GM12878 (cell line): Measurements from ENCODE around the gene SLC12A2. TPM values are rescaled to one million over a fixed set of nuclear protein-coding genes. Genes with fewer than 3 reads are reported as not detected.

ENCODE experiments used
- ATAC-seq: fragments of 200-7000 bp; cut with Tn5 transposase; 3 replicates; pipeline ENCODE4 v1.9.1; 2020; ENCODE audit warnings: mild to moderate bottlenecking, moderate library complexity
- BruUV-seq: library from RNA; stranded (reverse); fragments of 400-500 nt; replicated peaks from 2 replicates; lab custom pipeline; 2021; lab: Mats Ljungman, UMichigan
- CTCF ChIA-PET: fragments of 300-600 bp; sonication (Branson Sonifier 250); formaldehyde crosslinking; extraction: SDS; loops from one replicate; lab custom pipeline; 2021; ENCODE audit warnings: inconsistent platforms; lab: Yijun Ruan, JAX
- POLR2A ChIA-PET: fragments of 350-600 bp; formaldehyde crosslinking; extraction: SDS; loops from one replicate; lab custom pipeline; 2021; ENCODE audit warnings: inconsistent platforms; lab: Charles Lee
- RAD21 ChIA-PET: fragments of 300-600 bp; sonication (Branson Sonifier 250); formaldehyde crosslinking; loops from one replicate; lab custom pipeline; 2023; ENCODE audit warnings: antibody characterized with exemption; ENCODE audit not compliant: unreplicated experiment; lab: Charles Lee
- SMC1A ChIA-PET: fragments of 300-600 bp; sonication (Branson Sonifier 250); formaldehyde crosslinking; loops from one replicate; lab custom pipeline; 2023; ENCODE audit not compliant: unreplicated experiment, uncharacterized antibody; lab: Charles Lee
- DNase-seq: peaks from one replicate; pipeline ENCODE4 v3.0.0-alpha.2; 2011; ENCODE audit warnings: low read depth, low spot score
- FAIRE-seq: peaks from 3 replicates; lab custom pipeline; 2011; peaks lifted over from hg19 to GRCh38; lab: Jason Lieb, UNC
- H2AFZ ChIP-seq: 2 replicates; pipeline ENCODE4 v1.6.0; 2011; ENCODE audit warnings: low read depth, low read length, control low read depth; ENCODE audit not compliant: control insufficient read depth
- H3K27ac ChIP-seq: 2 replicates; pipeline ENCODE4 v1.5.1; 2011; ENCODE audit warnings: control low read depth; ENCODE audit not compliant: control insufficient read depth, insufficient read depth
- H3K27me3 ChIP-seq, 2 experiments: replicated peaks in 1 of 2; 2 replicates each; pipeline versions ENCODE4 v1.6.0 to v1.6.1; 2011; ENCODE audit warnings: low read length in 1 of 2; ENCODE audit not compliant: control insufficient read depth in 2 of 2, insufficient read depth in 2 of 2
- H3K36me3 ChIP-seq, 2 experiments: 2 replicates each; pipeline ENCODE4 v1.5.1; 2011; ENCODE audit warnings: low read length in 1 of 2; ENCODE audit not compliant: control insufficient read depth in 2 of 2, insufficient read depth in 2 of 2
- H3K4me1 ChIP-seq: 2 replicates; pipeline ENCODE4 v1.6.1; 2011; ENCODE audit warnings: mild to moderate bottlenecking, low read length, moderate library complexity, mixed read lengths; ENCODE audit not compliant: control insufficient read depth, insufficient read depth
- H3K4me2 ChIP-seq: 2 replicates; pipeline ENCODE4 v1.6.0; 2011; ENCODE audit warnings: control low read depth; ENCODE audit not compliant: control insufficient read depth, insufficient read depth
- H3K4me3 ChIP-seq: fragments of 200-600 bp; sonication (generic); 2 replicates; pipeline ENCODE4 v1.5.1; 2016
- H3K79me2 ChIP-seq: 2 replicates; pipeline ENCODE4 v1.6.0; 2011; ENCODE audit warnings: low read length; ENCODE audit not compliant: control insufficient read depth, insufficient read depth
- H3K9ac ChIP-seq: 2 replicates; pipeline ENCODE4 v1.8.0; 2011; ENCODE audit warnings: low read length, control low read depth, mixed read lengths; ENCODE audit not compliant: control insufficient read depth, insufficient read depth
- H3K9me3 ChIP-seq: replicated peaks from 3 replicates; pipeline ENCODE4 v1.5.1; 2011; ENCODE audit warnings: mild to moderate bottlenecking, low read length; ENCODE audit not compliant: control insufficient read depth, insufficient read depth
- H4K20me1 ChIP-seq: 2 replicates; pipeline ENCODE4 v1.6.0; 2011; ENCODE audit not compliant: control insufficient read depth, insufficient read depth
- EED ChIP-seq: sonication (generic); IDR thresholded peaks from 2 replicates; pipeline ENCODE4 v1.6.1; 2016; ENCODE audit warnings: antibody characterized with exemption, low read depth
- JUNB ChIP-seq: IDR thresholded peaks from 2 replicates; pipeline ENCODE4 v1.6.1; 2016; ENCODE audit warnings: antibody characterized with exemption, mild to moderate bottlenecking
- MTA3 ChIP-seq: IDR thresholded peaks from 2 replicates; pipeline ENCODE4 v1.6.1; 2012; ENCODE audit warnings: low read length, inconsistent platforms, borderline replicate concordance
- NBN ChIP-seq: fragments of 450-650 bp; IDR thresholded peaks from 2 replicates; pipeline ENCODE4 v1.6.1; 2016
- NFIC ChIP-seq: IDR thresholded peaks from 2 replicates; pipeline ENCODE4 v1.6.1; 2012; ENCODE audit warnings: low read depth, mild to moderate bottlenecking, inconsistent platforms, low read length, moderate library complexity
- NFYA ChIP-seq: IDR thresholded peaks from 2 replicates; pipeline ENCODE4 v1.6.1; 2011; ENCODE audit warnings: low read depth, mild to moderate bottlenecking, low read length, improper control_type of control experiment, borderline replicate concordance
- RUNX3 ChIP-seq: IDR thresholded peaks from 2 replicates; pipeline ENCODE4 v1.6.1; 2012; ENCODE audit warnings: low read length, inconsistent platforms
- STAT1 ChIP-seq: fragments of 450-650 bp; conservative IDR thresholded peaks from 2 replicates; pipeline ENCODE4 v1.6.1; 2014; ENCODE audit warnings: antibody characterized with exemption, mild to moderate bottlenecking
- STAT3 ChIP-seq: IDR thresholded peaks from 2 replicates; pipeline ENCODE4 v1.6.1; 2011; ENCODE audit warnings: low read depth, low read length, improper control_type of control experiment
- TCF7 ChIP-seq: IDR thresholded peaks from 2 replicates; pipeline ENCODE4 v1.6.1; 2014; ENCODE audit warnings: antibody characterized with exemption, borderline replicate concordance
- WGBS: methylation state at CpG from one replicate; pipeline ENCODE4 v1.1.6; 2016; ENCODE audit warnings: low lambda C conversion rate; ENCODE audit not compliant: insufficient replicate concordance, insufficient coverage; ENCODE audit errors: missing lambda C conversion rate; 5-methylcytosine and 5-hydroxymethylcytosine counted together
- in situ Hi-C: fragments of 300-500 bp; cut with MboI; formaldehyde crosslinking; loops from 9 replicates; pipeline ENCODE4 v1.14.3; 2018; ENCODE audit warnings: mixed read lengths
- intact Hi-C: fragments of 100-400 bp; cut with micrococcal nuclease; formaldehyde crosslinking; loops from one replicate; pipeline ENCODE4 v1.14.2; 2022; ENCODE audit not compliant: unreplicated experiment
- polyA plus RNA-seq, 11 experiments: library from polyadenylated mRNA; depleted of rRNA in 4 of 11; unstranded in 6 of 11; stranded (reverse) in 5 of 11; fragments of >200 nt; fragmentation: Nextera tagmentation in 4 of 11; fragmentation: Illumina TruSeq in 1 of 11; extraction: Ambion mirVana in 4 of 11; extraction: Trizol in 1 of 11; gene quantifications; 1 replicate in 1 of 11; 2 replicates in 10 of 11; pipeline versions ENCODE4 v1.2.1 to v1.2.3, GENCODE V29; 2011 to 2016; ENCODE audit warnings: inconsistent platforms in 2 of 11, missing spikeins in 2 of 11, low read depth in 1 of 11
- total RNA-seq, 4 experiments: library from RNA; depleted of rRNA in 3 of 4; stranded (reverse); fragments of >200 nt in 3 of 4; fragmentation: Illumina TruSeq in 1 of 4; extraction: Trizol in 1 of 4; gene quantifications; 2 replicates each; pipeline versions ENCODE4 v1.2.1 to v1.2.3, GENCODE V29; 2013 to 2021
- TF ChIP-seq, protein P1 (sequence below): fragments of 150-350 bp; IDR thresholded peaks from 2 replicates; pipeline ENCODE4 v1.6.1; 2014; ENCODE audit warnings: mild to moderate bottlenecking, low read depth, low read length
- TF ChIP-seq, protein P2 (sequence below): fragments of 150-350 bp; IDR thresholded peaks from 2 replicates; pipeline ENCODE4 v1.6.1; 2016; ENCODE audit warnings: low read depth, low read length

The SLC12A2 gene
- total and polyA plus RNA-seq, 10 of the 15 experiments (the other 5 are each of a cell fraction or from before 2014, with no cell fraction given) = 5.1 to 21.8 (median 10.5) TPM

DNA sequence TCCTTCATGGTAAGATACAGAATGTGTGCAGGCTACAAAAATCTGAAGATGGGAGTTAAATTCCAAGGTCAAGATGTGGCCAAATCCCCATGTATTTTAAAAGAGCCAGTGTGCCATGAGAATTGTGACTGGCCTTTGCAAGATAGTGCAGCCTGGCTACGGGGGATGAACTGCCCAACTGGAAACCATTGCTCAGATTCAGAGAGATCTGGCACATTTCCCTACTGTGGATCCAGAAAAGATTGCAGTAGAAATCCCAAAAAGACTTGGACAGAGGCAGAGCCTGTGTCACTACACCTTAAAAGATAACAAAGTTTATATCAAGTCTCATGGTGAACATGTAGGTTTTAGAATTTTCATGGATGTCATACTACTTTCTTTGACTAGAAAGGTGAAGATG, 26.2 kb downstream of the SLC12A2 start (continued):
- TF ChIP-seq, protein P1, sequence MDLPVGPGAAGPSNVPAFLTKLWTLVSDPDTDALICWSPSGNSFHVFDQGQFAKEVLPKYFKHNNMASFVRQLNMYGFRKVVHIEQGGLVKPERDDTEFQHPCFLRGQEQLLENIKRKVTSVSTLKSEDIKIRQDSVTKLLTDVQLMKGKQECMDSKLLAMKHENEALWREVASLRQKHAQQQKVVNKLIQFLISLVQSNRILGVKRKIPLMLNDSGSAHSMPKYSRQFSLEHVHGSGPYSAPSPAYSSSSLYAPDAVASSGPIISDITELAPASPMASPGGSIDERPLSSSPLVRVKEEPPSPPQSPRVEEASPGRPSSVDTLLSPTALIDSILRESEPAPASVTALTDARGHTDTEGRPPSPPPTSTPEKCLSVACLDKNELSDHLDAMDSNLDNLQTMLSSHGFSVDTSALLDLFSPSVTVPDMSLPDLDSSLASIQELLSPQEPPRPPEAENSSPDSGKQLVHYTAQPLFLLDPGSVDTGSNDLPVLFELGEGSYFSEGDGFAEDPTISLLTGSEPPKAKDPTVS = no peak
- TF ChIP-seq STAT3 = no peak
- no peak for TF ChIP-seq NBN
- TF ChIP-seq MTA3 = no peak

DNA sequence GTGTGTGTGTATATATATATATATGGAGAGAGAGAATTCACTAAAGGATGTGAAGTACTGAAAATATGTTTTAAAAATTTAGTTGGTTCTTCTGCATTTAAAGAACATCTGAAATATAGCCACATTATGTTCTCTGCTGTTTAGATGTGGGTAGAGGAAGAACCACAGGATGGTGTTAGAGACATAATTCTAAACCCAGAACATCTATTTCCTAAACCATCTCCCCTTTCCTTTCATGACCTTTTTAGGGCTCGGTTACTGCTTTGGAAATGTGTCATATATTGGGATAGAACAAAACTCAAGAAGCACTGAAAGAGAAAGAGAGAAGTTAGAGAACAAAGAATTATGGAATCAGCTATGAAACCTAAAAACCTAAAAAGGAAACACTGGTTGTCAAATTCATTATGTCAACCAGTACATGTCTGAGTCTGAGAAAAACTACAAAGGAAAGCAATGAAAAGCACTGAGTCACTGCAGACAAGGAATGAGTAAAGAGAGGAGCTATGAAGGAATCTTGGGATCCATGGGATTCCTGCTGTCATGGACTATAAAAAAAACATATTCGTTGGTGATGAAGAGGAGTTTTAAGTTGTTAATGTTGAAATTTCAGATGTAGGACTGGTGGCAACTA, 28.4 kb downstream of the SLC12A2 start:
- CTCF ChIA-PET = interaction anchor here (1.2 kb wide), 1 partner anchor 10 kb away, joined by 4 read pairs; no protein-coding TSS in a partner anchor
- POLR2A ChIA-PET = interaction anchor here (1.0 kb wide), 1 partner anchor 26 kb away, joined by 3 read pairs; no protein-coding TSS in a partner anchor
- Histone ChIP-seq H2AFZ (no peak overlapping the region), H3K36me3 (peaks cover 4 to 11% of the 10 kb centered on the region in 2 experiments; a peak in 3 of 4 replicates), H3K4me2 (no peak overlapping the region), H3K79me2 (peaks cover 2% of the 10 kb centered on the region), H3K4me1 (no peaks in the 10 kb centered on the region), H3K9me3 (peaks cover 1% of the 10 kb centered on the region; the same call in 2 of the 3 replicates), H3K27me3 (no peaks in the 10 kb centered on the region), H4K20me1 (no peaks in the 10 kb centered on the region), H3K9ac (no peak overlapping the region), H3K27ac (no peak overlapping the region), H3K4me3 (no peak overlapping the region)
- RAD21 ChIA-PET = no interaction called here
- 82% methylated on average over 2 of the region's 2 CpGs for WGBS
- no TSS peak for BruUV-seq
- TF ChIP-seq JUNB (peak; percentile 33), NFYA (no peak), EED (peak; percentile 52; the same call in 1 of the 2 replicates), RUNX3 (peak; percentile 47; the same call in 1 of the 2 replicates), TCF7 (peak; percentile 55; the same call in 1 of the 2 replicates), NFIC (peak; percentile 73; the same call in 1 of the 2 replicates), STAT1 (no peak)
- TF ChIP-seq, protein P2, sequence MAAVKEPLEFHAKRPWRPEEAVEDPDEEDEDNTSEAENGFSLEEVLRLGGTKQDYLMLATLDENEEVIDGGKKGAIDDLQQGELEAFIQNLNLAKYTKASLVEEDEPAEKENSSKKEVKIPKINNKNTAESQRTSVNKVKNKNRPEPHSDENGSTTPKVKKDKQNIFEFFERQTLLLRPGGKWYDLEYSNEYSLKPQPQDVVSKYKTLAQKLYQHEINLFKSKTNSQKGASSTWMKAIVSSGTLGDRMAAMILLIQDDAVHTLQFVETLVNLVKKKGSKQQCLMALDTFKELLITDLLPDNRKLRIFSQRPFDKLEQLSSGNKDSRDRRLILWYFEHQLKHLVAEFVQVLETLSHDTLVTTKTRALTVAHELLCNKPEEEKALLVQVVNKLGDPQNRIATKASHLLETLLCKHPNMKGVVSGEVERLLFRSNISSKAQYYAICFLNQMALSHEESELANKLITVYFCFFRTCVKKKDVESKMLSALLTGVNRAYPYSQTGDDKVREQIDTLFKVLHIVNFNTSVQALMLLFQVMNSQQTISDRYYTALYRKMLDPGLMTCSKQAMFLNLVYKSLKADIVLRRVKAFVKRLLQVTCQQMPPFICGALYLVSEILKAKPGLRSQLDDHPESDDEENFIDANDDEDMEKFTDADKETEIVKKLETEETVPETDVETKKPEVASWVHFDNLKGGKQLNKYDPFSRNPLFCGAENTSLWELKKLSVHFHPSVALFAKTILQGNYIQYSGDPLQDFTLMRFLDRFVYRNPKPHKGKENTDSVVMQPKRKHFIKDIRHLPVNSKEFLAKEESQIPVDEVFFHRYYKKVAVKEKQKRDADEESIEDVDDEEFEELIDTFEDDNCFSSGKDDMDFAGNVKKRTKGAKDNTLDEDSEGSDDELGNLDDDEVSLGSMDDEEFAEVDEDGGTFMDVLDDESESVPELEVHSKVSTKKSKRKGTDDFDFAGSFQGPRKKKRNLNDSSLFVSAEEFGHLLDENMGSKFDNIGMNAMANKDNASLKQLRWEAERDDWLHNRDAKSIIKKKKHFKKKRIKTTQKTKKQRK = no peak
- ATAC-seq (no peak; the same call in 2 of the 3 replicates), FAIRE-seq (no peak), DNase-seq (no peak)
- in situ Hi-C loops = no loop called here
- SMC1A ChIA-PET = interaction anchor here (1.4 kb wide), 1 partner anchor 10 kb away, joined by 4 read pairs; no protein-coding TSS in a partner anchor
- intact Hi-C loops = no loop called here
